Body of pancreas (tissue), 4 donors: ENCODE data around the gene FLYWCH1. TPM values are rescaled to one million over a fixed set of nuclear protein-coding genes. Genes with fewer than 3 reads are reported as not detected.

Experiments
- ATAC-seq: fragments of 150-250 bp; one replicate; pipeline ENCODE4 v1.9.1; 2016
- DNase-seq, 4 donors: peaks; one replicate each; pipeline ENCODE4 v3.0.0-alpha.2; 2019
- H3K27ac ChIP-seq, 4 donors: fragments of 200-600 bp; sonication (generic); 1 replicate in 3 of 4; 2 replicates in 1 of 4; pipeline versions ENCODE4 v1.5.1 to v1.6.1; 2016 to 2019; ENCODE audit warnings: mild to moderate bottlenecking in 1 of 4, mixed read lengths in 1 of 4, moderate library complexity in 1 of 4
- H3K27me3 ChIP-seq, 2 donors: fragments of 200-600 bp; sonication (generic); one replicate each; pipeline ENCODE4 v1.6.0; 2016; ENCODE audit warnings: mild to moderate bottlenecking in 1 of 2
- H3K36me3 ChIP-seq, 2 donors: fragments of 200-600 bp; sonication (generic); replicated peaks in 1 of 2; 2 replicates each; pipeline ENCODE4 v1.5.1; 2016; ENCODE audit warnings: low read depth in 2 of 2; ENCODE audit not compliant: insufficient read depth in 1 of 2
- H3K4me1 ChIP-seq: fragments of 200-600 bp; sonication (generic); one replicate; pipeline ENCODE4 v1.6.0; 2016
- H3K4me3 ChIP-seq, 2 donors: fragments of 200-600 bp; sonication (generic); 1 replicate in 1 of 2; 2 replicates in 1 of 2; pipeline ENCODE4 v1.5.1; 2016 to 2019
- H3K9me3 ChIP-seq, 3 donors: fragments of 200-600 bp; sonication (generic); 1 replicate in 2 of 3; 2 replicates in 1 of 3; pipeline ENCODE4 v1.5.1; 2016
- POLR2A ChIP-seq, 3 donors: fragments of 450-650 bp; IDR thresholded peaks; one replicate each; pipeline ENCODE4 v1.6.1; 2016; ENCODE audit warnings: antibody characterized with exemption in 3 of 3, mild to moderate bottlenecking in 2 of 3
- WGBS, 2 donors: methylation state at CpG; one replicate each; pipeline ENCODE4 v1.1.5; 2017; 5-methylcytosine and 5-hydroxymethylcytosine counted together
- intact Hi-C: fragments of 100-400 bp; cut with DNase I; formaldehyde crosslinking; loops from one replicate; pipeline ENCODE4 v1.15.1; 2023
- total RNA-seq, 2 donors: library from RNA; depleted of rRNA; stranded (reverse); fragments of >200 nt; gene quantifications; one replicate each; pipeline ENCODE4 v1.1.0, GENCODE V29; 2016
- TF ChIP-seq, protein P1 (sequence below), 7 experiments: fragments of 450-650 bp in 4 of 7; fragments of 200-600 bp in 3 of 7; sonication (generic) in 3 of 7; IDR thresholded peaks; one replicate each; pipeline ENCODE4 v1.5.1; 2016 to 2019; ENCODE audit warnings: antibody characterized with exemption in 7 of 7

Gene FLYWCH1
- total RNA-seq, 2 donors from 2014 or later, result 24.6 to 53.7 TPM

GRCh38 chr16:2933701-2934100 is 22.0 kb downstream of the FLYWCH1 start:
- H3K9me3 ChIP-seq, result no peaks in the 10 kb centered on the region
- no peaks in the 10 kb centered on the region for H3K27me3 ChIP-seq
- DNase-seq, result no peak
- no peaks in the 10 kb centered on the region for H3K4me1 ChIP-seq
- ATAC-seq, result no peak
- no peak overlapping the region for H3K27ac ChIP-seq
- intact Hi-C loops, result no loop called here
- no peak for TF ChIP-seq POLR2A (IDR thresholded peaks at IDR 0.05)
- TF ChIP-seq, protein P1, sequence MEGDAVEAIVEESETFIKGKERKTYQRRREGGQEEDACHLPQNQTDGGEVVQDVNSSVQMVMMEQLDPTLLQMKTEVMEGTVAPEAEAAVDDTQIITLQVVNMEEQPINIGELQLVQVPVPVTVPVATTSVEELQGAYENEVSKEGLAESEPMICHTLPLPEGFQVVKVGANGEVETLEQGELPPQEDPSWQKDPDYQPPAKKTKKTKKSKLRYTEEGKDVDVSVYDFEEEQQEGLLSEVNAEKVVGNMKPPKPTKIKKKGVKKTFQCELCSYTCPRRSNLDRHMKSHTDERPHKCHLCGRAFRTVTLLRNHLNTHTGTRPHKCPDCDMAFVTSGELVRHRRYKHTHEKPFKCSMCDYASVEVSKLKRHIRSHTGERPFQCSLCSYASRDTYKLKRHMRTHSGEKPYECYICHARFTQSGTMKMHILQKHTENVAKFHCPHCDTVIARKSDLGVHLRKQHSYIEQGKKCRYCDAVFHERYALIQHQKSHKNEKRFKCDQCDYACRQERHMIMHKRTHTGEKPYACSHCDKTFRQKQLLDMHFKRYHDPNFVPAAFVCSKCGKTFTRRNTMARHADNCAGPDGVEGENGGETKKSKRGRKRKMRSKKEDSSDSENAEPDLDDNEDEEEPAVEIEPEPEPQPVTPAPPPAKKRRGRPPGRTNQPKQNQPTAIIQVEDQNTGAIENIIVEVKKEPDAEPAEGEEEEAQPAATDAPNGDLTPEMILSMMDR (IDR thresholded peaks at IDR 0.05), result no peak
- no peak overlapping the region for H3K4me3 ChIP-seq
- H3K36me3 ChIP-seq, result peaks cover 0 to 6% of the 10 kb centered on the region in 2 donors
- 83 to 88% methylated on average over 4 to 22 of the region's 22 CpGs for WGBS, 2 donors

DNA sequence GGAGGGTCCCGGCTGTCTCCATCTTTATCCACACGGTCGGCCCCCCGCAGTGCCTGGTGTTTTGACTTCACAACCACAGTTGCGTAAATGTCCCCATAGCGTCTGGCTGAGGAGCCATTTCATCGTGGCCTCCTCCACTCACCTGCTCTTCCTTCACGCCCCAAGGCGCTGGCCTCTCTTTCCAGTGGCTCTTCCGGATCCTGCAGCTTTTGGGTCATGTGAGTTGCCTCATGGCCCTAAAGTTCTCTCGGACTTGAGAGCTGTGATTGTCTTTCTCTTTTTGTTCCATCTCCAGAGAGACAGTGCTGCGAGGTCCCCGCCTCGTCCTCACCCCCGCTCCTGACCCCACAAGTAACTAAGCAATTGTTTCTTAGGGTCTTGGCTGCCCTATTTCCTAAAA is 22.7 kb downstream of the FLYWCH1 start:
- no peak overlapping the region for H3K27ac ChIP-seq
- intact Hi-C loops, result no loop called here
- H3K4me3 ChIP-seq, result no peak overlapping the region
- TF ChIP-seq, protein P1 (IDR thresholded peaks at IDR 0.05), result no peak
- no peak for TF ChIP-seq POLR2A (IDR thresholded peaks at IDR 0.05)
- H3K4me1 ChIP-seq, result no peaks in the 10 kb centered on the region
- no peak for DNase-seq
- no peaks in the 10 kb centered on the region for H3K9me3 ChIP-seq
- 86 to 93% methylated on average over 15 of the region's 15 CpGs for WGBS, 2 donors
- H3K36me3 ChIP-seq, result peaks cover 0 to 11% of the 10 kb centered on the region in 2 donors
- ATAC-seq, result no peak
- H3K27me3 ChIP-seq, result no peaks in the 10 kb centered on the region

DNA sequence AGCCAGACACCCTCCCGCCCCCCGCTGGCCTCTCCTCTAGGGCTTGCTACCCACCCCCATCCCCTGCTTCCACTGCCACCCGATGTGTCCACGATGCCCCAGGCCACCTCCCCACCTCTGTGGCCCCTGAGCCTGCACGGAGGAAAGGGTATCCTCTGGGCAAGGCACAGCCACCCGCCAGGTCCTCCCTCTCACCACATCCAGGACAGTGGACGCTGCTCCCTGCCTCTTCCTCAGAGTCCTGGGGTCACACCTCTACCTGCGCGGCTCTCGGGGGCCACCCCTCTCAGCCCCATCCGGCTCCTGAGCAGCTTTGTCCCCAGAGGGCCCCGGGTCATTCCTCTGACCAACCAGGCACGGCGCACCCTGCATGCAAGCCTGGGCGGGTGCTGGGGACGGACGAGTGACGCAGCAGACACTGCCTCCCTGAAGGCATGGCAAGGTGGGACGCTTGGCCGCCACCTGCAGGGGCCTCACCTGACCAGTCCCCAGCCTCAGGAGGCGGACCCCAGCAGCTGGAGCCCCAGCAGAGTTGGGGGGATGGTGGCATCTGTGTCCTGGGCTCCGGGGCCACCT is 24.8 kb downstream of the FLYWCH1 start:
- Histone ChIP-seq H3K4me1 (no peaks in the 10 kb centered on the region), H3K9me3 (no peaks in the 10 kb centered on the region), H3K27me3 (no peaks in the 10 kb centered on the region), H3K4me3 (no peak overlapping the region), H3K27ac (no peak overlapping the region), H3K36me3 (peaks cover 0 to 18% of the 10 kb centered on the region in 2 donors)
- DNase-seq (no peak), ATAC-seq (no peak)
- no peak for TF ChIP-seq POLR2A (IDR thresholded peaks at IDR 0.05)
- TF ChIP-seq, protein P1 (IDR thresholded peaks at IDR 0.05), result no peak
- intact Hi-C loops, result no loop called here
- 81 to 91% methylated on average over 9 to 22 of the region's 22 CpGs for WGBS, 2 donors

DNA sequence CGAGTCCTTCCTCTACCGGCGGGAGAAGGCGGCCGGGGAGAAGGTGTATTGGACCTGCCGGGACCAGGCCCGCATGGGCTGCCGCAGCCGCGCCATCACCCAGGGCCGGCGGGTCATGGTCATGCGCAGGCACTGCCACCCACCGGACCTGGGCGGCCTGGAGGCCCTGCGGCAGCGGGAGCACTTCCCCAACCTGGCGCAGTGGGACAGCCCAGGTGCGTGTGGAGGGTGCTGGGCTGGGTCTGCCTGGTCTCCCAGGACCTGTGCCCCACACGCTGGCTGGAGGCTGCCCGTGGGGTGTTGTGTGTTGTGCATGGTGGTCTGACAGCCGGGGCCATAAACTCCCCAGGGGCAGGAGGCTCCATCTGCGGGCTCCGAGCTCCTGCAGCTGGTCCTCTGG is 25.4 kb downstream of the FLYWCH1 start:
- Histone ChIP-seq H3K4me1 (no peaks in the 10 kb centered on the region), H3K9me3 (no peaks in the 10 kb centered on the region), H3K27ac (no peak overlapping the region), H3K4me3 (no peak overlapping the region), H3K36me3 (peaks cover 0 to 18% of the 10 kb centered on the region in 2 donors), H3K27me3 (no peaks in the 10 kb centered on the region)
- TF ChIP-seq, protein P1 (IDR thresholded peaks at IDR 0.05), result no peak
- no peak for TF ChIP-seq POLR2A (IDR thresholded peaks at IDR 0.05)
- ATAC-seq, result no peak
- DNase-seq, result no peak
- 87% methylated on average over 22 of the region's 24 CpGs; no CpG with 5 or more reads in 1 of the 2 donors for WGBS, 2 donors
- intact Hi-C loops, result no loop called here

DNA sequence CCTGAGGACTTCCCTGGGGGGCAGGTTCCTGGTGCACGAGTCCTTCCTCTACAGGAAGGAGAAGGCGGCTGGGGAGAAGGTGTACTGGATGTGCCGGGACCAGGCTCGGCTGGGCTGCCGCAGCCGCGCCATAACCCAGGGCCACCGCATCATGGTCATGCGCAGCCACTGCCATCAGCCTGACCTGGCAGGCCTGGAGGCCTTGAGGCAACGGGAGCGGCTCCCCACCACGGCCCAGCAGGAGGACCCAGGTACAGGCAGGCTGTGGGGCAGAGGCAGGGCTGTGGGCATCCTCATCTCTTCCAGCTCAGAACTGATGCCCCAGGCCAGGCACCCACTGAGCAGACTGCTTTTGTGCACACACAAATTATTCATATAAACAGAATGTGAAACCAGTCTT is 26.5 kb downstream of the FLYWCH1 start:
- H3K36me3 ChIP-seq, result peaks cover 0 to 18% of the 10 kb centered on the region in 2 donors
- no peaks in the 10 kb centered on the region for H3K4me1 ChIP-seq
- no peaks in the 10 kb centered on the region for H3K9me3 ChIP-seq
- H3K27me3 ChIP-seq, result no peaks in the 10 kb centered on the region
- TF ChIP-seq, protein P1 (IDR thresholded peaks at IDR 0.05), result no peak
- TF ChIP-seq POLR2A (IDR thresholded peaks at IDR 0.05), result no peak
- intact Hi-C loops, result no loop called here
- WGBS, 2 donors, result 88 to 98% methylated on average over 8 to 12 of the region's 12 CpGs
- no peak overlapping the region for H3K4me3 ChIP-seq
- no peak overlapping the region for H3K27ac ChIP-seq
- ATAC-seq (no peak), DNase-seq (no peak)
